Endodermal cell (in vitro differentiated cells): Measurements from ENCODE around the gene CRELD1. TPM values are rescaled to one million over a fixed set of nuclear protein-coding genes. Genes with fewer than 3 reads are reported as not detected.

Experiments
- DNase-seq: peaks from one replicate; pipeline ENCODE4 v3.0.0-alpha.2; 2017
- H3K27ac ChIP-seq: 2 replicates; pipeline ENCODE4 v1.5.1; 2013; ENCODE audit warnings: mild to moderate bottlenecking, low read depth, low read length, moderate library complexity
- H3K27me3 ChIP-seq: 2 replicates; pipeline ENCODE4 v1.6.1; 2013; ENCODE audit warnings: mild to moderate bottlenecking, low read length, moderate library complexity; ENCODE audit not compliant: insufficient read depth, control insufficient read depth, poor library complexity, severe bottlenecking
- H3K36me3 ChIP-seq: 2 replicates; pipeline ENCODE4 v1.7.0; 2013; ENCODE audit warnings: mild to moderate bottlenecking, low read length, moderate library complexity; ENCODE audit not compliant: control insufficient read depth, insufficient read depth
- H3K4me1 ChIP-seq: one replicate; pipeline ENCODE4 v1.7.0; 2013; ENCODE audit warnings: low read length; ENCODE audit not compliant: control insufficient read depth, insufficient read depth
- H3K4me3 ChIP-seq: 2 replicates; pipeline ENCODE4 v1.5.1; 2013; ENCODE audit warnings: mild to moderate bottlenecking, low read length, moderate library complexity
- H3K9ac ChIP-seq: 2 replicates; pipeline ENCODE4 v1.6.1; 2013; ENCODE audit warnings: mild to moderate bottlenecking, low read length, moderate library complexity; ENCODE audit not compliant: poor library complexity, severe bottlenecking; ENCODE audit errors: extremely low read depth
- H3K9me3 ChIP-seq: 2 replicates; pipeline ENCODE4 v1.6.1; 2013; ENCODE audit warnings: mild to moderate bottlenecking, low read length, moderate library complexity; ENCODE audit not compliant: control insufficient read depth
- H3K27ac Mint-ChIP-seq: 2 replicates; pipeline ENCODE4 v1.8.0; 2020; ENCODE audit warnings: mixed read lengths
- H3K27me3 Mint-ChIP-seq: 2 replicates; pipeline ENCODE4 v1.8.0; 2021; ENCODE audit warnings: mild to moderate bottlenecking, mixed read lengths; ENCODE audit not compliant: insufficient read depth
- H3K36me3 Mint-ChIP-seq: 2 replicates; pipeline ENCODE4 v1.8.0; 2020; ENCODE audit warnings: low read depth, mixed read lengths
- H3K4me1 Mint-ChIP-seq: 2 replicates; pipeline ENCODE4 v1.8.0; 2020; ENCODE audit warnings: mixed read lengths
- H3K4me3 Mint-ChIP-seq: 2 replicates; pipeline ENCODE4 v1.8.0; 2020; ENCODE audit warnings: mild to moderate bottlenecking, moderate library complexity, mixed read lengths
- H3K9me3 Mint-ChIP-seq: 2 replicates; pipeline ENCODE4 v1.8.0; 2020; ENCODE audit warnings: mild to moderate bottlenecking, mixed read lengths
- CTCF ChIP-seq: fragments of 200-600 bp; sonication (generic); conservative IDR thresholded peaks from 2 replicates; pipeline ENCODE4 v1.5.0; 2021; ENCODE audit warnings: antibody characterized with exemption, mild to moderate bottlenecking
- WGBS, 2 experiments: methylation state at CpG; one replicate each; pipeline versions ENCODE4 v1.1.5 to v1.1.7; 2013; ENCODE audit warnings: missing lambda C conversion rate in 2 of 2, mixed read lengths in 1 of 2; ENCODE audit not compliant: insufficient coverage in 1 of 2, insufficient read length in 1 of 2; 5-methylcytosine and 5-hydroxymethylcytosine counted together
- total RNA-seq, 2 donors: library from RNA; stranded (reverse); fragmentation: NEBNext Ultra II Directional in 1 of 2; extraction: Animal tissue kit (Norgen Biotek cat#: 25700) in 1 of 2; gene quantifications; 2 replicates in 1 of 2; 3 replicates in 1 of 2; pipeline ENCODE4 v1.2.1, GENCODE V29; 2021

CRELD1 gene
- total RNA-seq, 2 donors from 2014 or later: 35.7 to 43.2 TPM

DNA sequence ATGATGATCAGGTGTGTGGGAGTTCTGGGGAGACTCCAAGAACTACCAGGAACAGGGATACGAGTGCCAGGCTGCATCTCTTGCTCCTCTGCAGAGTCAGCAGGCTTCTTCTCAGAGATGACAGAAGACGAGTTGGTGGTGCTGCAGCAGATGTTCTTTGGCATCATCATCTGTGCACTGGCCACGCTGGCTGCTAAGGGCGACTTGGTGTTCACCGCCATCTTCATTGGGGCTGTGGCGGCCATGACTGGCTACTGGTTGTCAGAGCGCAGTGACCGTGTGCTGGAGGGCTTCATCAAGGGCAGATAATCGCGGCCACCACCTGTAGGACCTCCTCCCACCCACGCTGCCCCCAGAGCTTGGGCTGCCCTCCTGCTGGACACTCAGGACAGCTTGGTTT lies 10.6 kb downstream of the CRELD1 start:
- H3K27me3 ChIP-seq: no peaks in the 10 kb centered on the region
- H3K27ac Mint-ChIP-seq: no peak overlapping the region
- H3K4me1 ChIP-seq: no peaks in the 10 kb centered on the region
- no peak overlapping the region for H3K4me3 ChIP-seq
- peaks cover 4% of the 10 kb centered on the region for H3K9me3 Mint-ChIP-seq
- H3K9me3 ChIP-seq: no peaks in the 10 kb centered on the region
- 92 to 95% methylated on average over 6 to 11 of the region's 11 CpGs for WGBS, 2 experiments
- peaks cover 7% of the 10 kb centered on the region for H3K36me3 ChIP-seq
- no peak overlapping the region for H3K9ac ChIP-seq
- peaks cover 8% of the 10 kb centered on the region for H3K27me3 Mint-ChIP-seq
- peaks cover 27% of the 10 kb centered on the region for H3K36me3 Mint-ChIP-seq
- no peak for DNase-seq
- no peak for TF ChIP-seq CTCF
- no peak overlapping the region for H3K4me3 Mint-ChIP-seq
- no peaks in the 10 kb centered on the region for H3K4me1 Mint-ChIP-seq
- no peak overlapping the region for H3K27ac ChIP-seq

GRCh38 chr3:9945358-9945757 lies 11.7 kb downstream of the CRELD1 start:
- Mint-ChIP-seq H3K36me3 (peaks cover 27% of the 10 kb centered on the region), H3K4me1 (no peaks in the 10 kb centered on the region), H3K4me3 (peak overlapping the region; percentile 64), H3K9me3 (no peaks in the 10 kb centered on the region), H3K27ac (no peak overlapping the region), H3K27me3 (peaks cover 8% of the 10 kb centered on the region)
- Histone ChIP-seq H3K36me3 (peaks cover 7% of the 10 kb centered on the region), H3K4me1 (no peaks in the 10 kb centered on the region), H3K27ac (no peak overlapping the region), H3K4me3 (peak overlapping the region; percentile 79), H3K9me3 (no peaks in the 10 kb centered on the region), H3K27me3 (no peaks in the 10 kb centered on the region), H3K9ac (no peak overlapping the region)
- no peak for DNase-seq
- TF ChIP-seq CTCF: no peak
- 94 to 100% methylated on average over 8 to 10 of the region's 10 CpGs for WGBS, 2 experiments

DNA sequence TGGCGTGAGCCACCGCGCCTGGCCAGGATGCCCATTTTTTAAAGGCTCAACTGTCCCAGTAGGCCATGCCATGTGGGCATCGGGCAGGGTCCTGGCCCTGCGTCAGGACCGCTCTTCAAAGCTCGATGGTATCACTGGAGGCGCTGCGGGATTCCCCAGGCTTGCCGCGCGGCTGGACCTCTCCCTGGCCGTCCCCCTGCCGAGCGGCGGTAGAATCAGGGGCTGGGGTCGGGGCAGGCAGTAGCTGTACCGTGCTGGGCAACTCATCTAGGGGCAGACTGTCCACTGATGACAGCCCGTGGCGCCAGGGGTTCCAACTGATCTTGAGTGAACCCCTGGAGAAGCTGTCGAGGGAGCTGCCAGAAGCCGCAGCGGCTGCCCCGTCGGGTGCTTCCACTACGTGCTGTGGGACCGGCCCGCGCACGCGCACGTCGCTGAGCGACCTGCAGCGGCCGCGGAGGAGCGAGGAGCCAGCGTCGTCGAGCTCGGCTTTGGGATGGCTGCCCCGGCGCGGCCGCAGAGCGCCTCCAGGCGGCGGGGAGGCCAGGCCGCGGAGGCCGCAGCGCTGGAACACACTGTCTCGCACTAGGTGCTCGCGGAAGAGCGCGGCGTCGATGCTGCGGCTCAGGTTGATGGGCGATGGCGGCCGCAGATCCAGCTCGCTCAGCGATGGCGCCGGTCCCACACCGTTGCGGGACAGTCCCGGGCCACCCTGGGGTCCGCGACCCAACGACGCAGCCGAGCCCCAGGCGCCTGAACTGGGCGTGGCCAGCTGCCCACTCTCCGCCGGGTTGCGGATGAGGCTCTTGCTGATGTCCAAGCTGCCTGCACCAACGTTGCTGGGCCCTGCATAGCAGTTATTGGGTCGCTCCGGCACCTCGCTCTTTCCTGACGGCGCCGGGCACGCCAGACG lies 12.7 kb downstream of the CRELD1 start:
- peak; percentile 88 for TF ChIP-seq CTCF
- Histone ChIP-seq H3K27ac (no peak overlapping the region), H3K4me3 (peak overlapping the region; percentile 79), H3K9me3 (no peaks in the 10 kb centered on the region), H3K27me3 (no peaks in the 10 kb centered on the region), H3K4me1 (no peaks in the 10 kb centered on the region), H3K36me3 (no peaks in the 10 kb centered on the region), H3K9ac (peak overlapping the region; percentile 25)
- Mint-ChIP-seq H3K4me1 (no peaks in the 10 kb centered on the region), H3K9me3 (no peaks in the 10 kb centered on the region), H3K27me3 (peaks cover 8% of the 10 kb centered on the region), H3K27ac (no peak overlapping the region), H3K4me3 (peak overlapping the region; percentile 64), H3K36me3 (peaks cover 19% of the 10 kb centered on the region)
- DNase-seq: peak; percentile 95
- 12 to 24% methylated on average over 44 to 90 of the region's 90 CpGs for WGBS, 2 experiments
